ENCODE measurements around the gene RPS24.

DNA sequence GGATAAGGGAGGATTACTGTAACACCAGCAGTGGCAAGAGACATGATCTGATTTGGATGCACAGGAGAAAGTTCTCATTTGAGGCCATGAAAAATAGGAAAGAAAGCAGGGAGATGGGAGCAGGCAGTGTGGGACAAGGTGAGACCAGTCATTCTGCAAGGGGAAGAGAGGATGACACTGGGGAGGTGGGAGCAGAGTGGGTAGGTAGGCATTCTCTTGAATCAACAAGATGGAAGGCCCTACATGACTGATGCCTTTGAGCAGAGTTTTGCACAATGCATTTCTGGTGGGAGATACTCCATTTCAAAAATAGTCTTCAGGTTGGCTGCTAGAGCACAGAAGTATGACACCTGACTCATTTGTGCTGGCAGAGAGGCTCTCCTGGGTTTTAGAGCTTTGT lies 10.5 kb downstream of the RPS24 start:
- TF ChIP-seq, protein P1, sequence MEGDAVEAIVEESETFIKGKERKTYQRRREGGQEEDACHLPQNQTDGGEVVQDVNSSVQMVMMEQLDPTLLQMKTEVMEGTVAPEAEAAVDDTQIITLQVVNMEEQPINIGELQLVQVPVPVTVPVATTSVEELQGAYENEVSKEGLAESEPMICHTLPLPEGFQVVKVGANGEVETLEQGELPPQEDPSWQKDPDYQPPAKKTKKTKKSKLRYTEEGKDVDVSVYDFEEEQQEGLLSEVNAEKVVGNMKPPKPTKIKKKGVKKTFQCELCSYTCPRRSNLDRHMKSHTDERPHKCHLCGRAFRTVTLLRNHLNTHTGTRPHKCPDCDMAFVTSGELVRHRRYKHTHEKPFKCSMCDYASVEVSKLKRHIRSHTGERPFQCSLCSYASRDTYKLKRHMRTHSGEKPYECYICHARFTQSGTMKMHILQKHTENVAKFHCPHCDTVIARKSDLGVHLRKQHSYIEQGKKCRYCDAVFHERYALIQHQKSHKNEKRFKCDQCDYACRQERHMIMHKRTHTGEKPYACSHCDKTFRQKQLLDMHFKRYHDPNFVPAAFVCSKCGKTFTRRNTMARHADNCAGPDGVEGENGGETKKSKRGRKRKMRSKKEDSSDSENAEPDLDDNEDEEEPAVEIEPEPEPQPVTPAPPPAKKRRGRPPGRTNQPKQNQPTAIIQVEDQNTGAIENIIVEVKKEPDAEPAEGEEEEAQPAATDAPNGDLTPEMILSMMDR (IDR thresholded peaks at IDR 0.05) = no peak
- TF ChIP-seq ZFX (IDR thresholded peaks at IDR 0.05; ENCODE audit: borderline replicate concordance) = no peak

All from 22Rv1 (cell line).